ENCODE data around the gene OAT. TPM values are rescaled to one million over a fixed set of nuclear protein-coding genes. Genes with fewer than 3 reads are reported as not detected.

Gene OAT
- total RNA-seq, 1 experiment from 2014 or later, result 67.9 TPM

DNA sequence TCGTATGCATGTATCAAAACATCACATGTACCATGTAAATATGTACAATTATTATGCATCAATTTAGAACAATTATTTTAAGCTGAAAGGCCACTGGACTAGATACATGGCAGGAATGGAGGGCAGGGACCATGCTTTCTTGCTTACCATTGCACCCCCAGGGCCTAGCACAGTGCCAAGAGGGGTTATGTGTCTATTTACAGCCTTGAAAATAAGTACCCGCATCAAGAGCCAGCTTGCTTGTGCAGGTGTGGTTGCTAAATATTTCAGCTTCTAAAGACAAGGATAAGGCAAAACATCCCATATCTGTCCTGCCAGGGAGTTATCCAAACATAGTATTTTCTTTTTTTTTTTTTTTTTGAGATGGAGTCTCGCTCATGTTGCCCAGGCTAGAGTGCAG is 14.7 kb upstream of the OAT start:
- Histone ChIP-seq H2BK120ac (ENCODE audit: low read depth, low read length, poor library complexity, severe bottlenecking) (no peak overlapping the region), H4K91ac (ENCODE audit: insufficient read length, low read depth, low read length) (no peak overlapping the region), H3K4ac (ENCODE audit: low read depth, low read length) (no peak overlapping the region), H3K9me3 (ENCODE audit: control insufficient read depth, low read depth, low read length) (no peaks in the 10 kb centered on the region), H3K27ac (ENCODE audit: insufficient read length, low read depth, low read length) (no peak overlapping the region), H3K79me2 (ENCODE audit: insufficient read depth, low read length) (no peaks in the 10 kb centered on the region), H2AFZ (ENCODE audit: low read length) (no peak overlapping the region), H3K79me1 (ENCODE audit: insufficient read depth, low read depth, low read length, poor library complexity, severe bottlenecking) (no peaks in the 10 kb centered on the region), H4K5ac (ENCODE audit: insufficient read length, low read depth, low read length) (no peak overlapping the region), H3K4me1 (ENCODE audit: insufficient read depth, low read length) (no peaks in the 10 kb centered on the region), H3K56ac (ENCODE audit: insufficient read length, low read depth, low read length) (no peak overlapping the region), H2BK12ac (ENCODE audit: insufficient read length, low read depth, low read length) (no peak overlapping the region), H4K8ac (replicated peaks; ENCODE audit: insufficient read length, low read depth, low read length) (no peak overlapping the region), H3T11ph (ENCODE audit: low read length) (no peak overlapping the region), H3K14ac (ENCODE audit: insufficient read depth, low read length) (no peak overlapping the region), H3K23ac (ENCODE audit: insufficient read length, low read depth, low read length) (no peak overlapping the region), H3K9ac (ENCODE audit: extremely low read depth, insufficient read length, low read length) (no peak overlapping the region), H3K18ac (ENCODE audit: insufficient read length, low read depth, low read length) (no peak overlapping the region), H2BK15ac (ENCODE audit: low read depth, low read length) (no peak overlapping the region), H4K20me1 (ENCODE audit: control insufficient read depth, insufficient read depth, insufficient read length) (no peaks in the 10 kb centered on the region), H3K4me2 (ENCODE audit: insufficient read depth, insufficient read length, low read length) (no peak overlapping the region), H2AK5ac (ENCODE audit: insufficient read length, low read length) (no peak overlapping the region), H3K23me2 (ENCODE audit: insufficient read length, low read depth, low read length, poor library complexity, severe bottlenecking) (no peaks in the 10 kb centered on the region), H2BK20ac (ENCODE audit: low read depth, low read length, poor library complexity, severe bottlenecking) (no peak overlapping the region), H2BK5ac (ENCODE audit: insufficient read length, low read length) (no peak overlapping the region), H3K27me3 (ENCODE audit: insufficient read depth, low read length) (no peaks in the 10 kb centered on the region)
- no peak for DNase-seq
- no peaks in the 10 kb centered on the region for H3K9me3 Mint-ChIP-seq
- no peak overlapping the region for H3K4me3 Mint-ChIP-seq
- peaks cover 13 to 14% of the 10 kb centered on the region in 2 experiments for H3K4me1 Mint-ChIP-seq
- no CpG with 5 or more reads among the region's 3 CpGs for WGBS (ENCODE audit: extremely low coverage, insufficient read length, low lambda C conversion rate)
- H3K36me3 Mint-ChIP-seq (ENCODE audit: insufficient read depth in 1 of 3, low read depth in 3 of 3), result no peaks in the 10 kb centered on the region
- TF ChIP-seq, protein P1, sequence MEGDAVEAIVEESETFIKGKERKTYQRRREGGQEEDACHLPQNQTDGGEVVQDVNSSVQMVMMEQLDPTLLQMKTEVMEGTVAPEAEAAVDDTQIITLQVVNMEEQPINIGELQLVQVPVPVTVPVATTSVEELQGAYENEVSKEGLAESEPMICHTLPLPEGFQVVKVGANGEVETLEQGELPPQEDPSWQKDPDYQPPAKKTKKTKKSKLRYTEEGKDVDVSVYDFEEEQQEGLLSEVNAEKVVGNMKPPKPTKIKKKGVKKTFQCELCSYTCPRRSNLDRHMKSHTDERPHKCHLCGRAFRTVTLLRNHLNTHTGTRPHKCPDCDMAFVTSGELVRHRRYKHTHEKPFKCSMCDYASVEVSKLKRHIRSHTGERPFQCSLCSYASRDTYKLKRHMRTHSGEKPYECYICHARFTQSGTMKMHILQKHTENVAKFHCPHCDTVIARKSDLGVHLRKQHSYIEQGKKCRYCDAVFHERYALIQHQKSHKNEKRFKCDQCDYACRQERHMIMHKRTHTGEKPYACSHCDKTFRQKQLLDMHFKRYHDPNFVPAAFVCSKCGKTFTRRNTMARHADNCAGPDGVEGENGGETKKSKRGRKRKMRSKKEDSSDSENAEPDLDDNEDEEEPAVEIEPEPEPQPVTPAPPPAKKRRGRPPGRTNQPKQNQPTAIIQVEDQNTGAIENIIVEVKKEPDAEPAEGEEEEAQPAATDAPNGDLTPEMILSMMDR (conservative IDR thresholded peaks at IDR 0.05), result no peak
- peaks cover 2% of the 10 kb centered on the region for H3K27me3 Mint-ChIP-seq (ENCODE audit: low read depth)
- peak overlapping the region in 1 of 3 experiments; percentile 52; a peak in 1 of 7 replicates for H3K27ac Mint-ChIP-seq
